IMR-90 (cell line): ENCODE measurements around the gene GXYLT1. TPM values are rescaled to one million over a fixed set of nuclear protein-coding genes. Genes with fewer than 3 reads are reported as not detected.

Experiments
- ATAC-seq: fragments of 200-7000 bp; cut with Tn5 transposase; 2 replicates; pipeline ENCODE4 v1.9.1; 2020; ENCODE audit warnings: low read depth, mild to moderate bottlenecking, moderate library complexity
- BruUV-seq: library from RNA; stranded (reverse); fragments of 400-500 nt; replicated peaks from 2 replicates; lab custom pipeline; 2021; lab: Mats Ljungman, UMichigan
- CTCF ChIA-PET: fragments of 300-600 bp; formaldehyde crosslinking; extraction: SDS; loops from one replicate; lab custom pipeline; 2021; ENCODE audit warnings: antibody characterized with exemption; lab: Yijun Ruan, JAX
- POLR2A ChIA-PET: fragments of 300-600 bp; sonication (Branson Sonifier 250); formaldehyde crosslinking; loops from one replicate; lab custom pipeline; 2022; ENCODE audit warnings: antibody characterized with exemption; ENCODE audit not compliant: unreplicated experiment; lab: Charles Lee
- DNase-seq: peaks from one replicate; pipeline ENCODE4 v3.0.0; 2013
- H2AFZ ChIP-seq: replicated peaks from 2 replicates; pipeline ENCODE3; 2013; ENCODE audit warnings: low read length, mild to moderate bottlenecking; ENCODE audit not compliant: poor library complexity
- H2AK5ac ChIP-seq: 2 replicates; pipeline ENCODE4 v1.6.1; 2013; ENCODE audit warnings: low read depth, low read length, inconsistent platforms
- H2AK9ac ChIP-seq: replicated peaks from 2 replicates; pipeline ENCODE3; 2013; ENCODE audit warnings: mild to moderate bottlenecking, low read depth, low read length, moderate library complexity; ENCODE audit not compliant: poor library complexity
- H2BK120ac ChIP-seq: 2 replicates; pipeline ENCODE4 v1.6.1; 2013; ENCODE audit warnings: low read depth, low read length, inconsistent platforms
- H2BK15ac ChIP-seq: 3 replicates; pipeline ENCODE4 v1.6.1; 2013; ENCODE audit warnings: low read depth, low read length, inconsistent platforms
- H2BK20ac ChIP-seq: 2 replicates; pipeline ENCODE4 v1.6.1; 2013; ENCODE audit warnings: low read depth, mild to moderate bottlenecking, inconsistent platforms, low read length, moderate library complexity
- H2BK5ac ChIP-seq: 2 replicates; pipeline ENCODE4 v1.6.1; 2013; ENCODE audit warnings: mild to moderate bottlenecking, low read depth, low read length, inconsistent platforms; ENCODE audit not compliant: poor library complexity, severe bottlenecking
- H3K14ac ChIP-seq: replicated peaks from 2 replicates; pipeline ENCODE4 v1.6.1; 2013; ENCODE audit warnings: low read depth, low read length, inconsistent platforms
- H3K18ac ChIP-seq: 2 replicates; pipeline ENCODE4 v1.6.1; 2013; ENCODE audit warnings: low read depth, low read length, control low read depth
- H3K23ac ChIP-seq: 2 replicates; pipeline ENCODE4 v1.6.1; 2013; ENCODE audit warnings: low read depth, low read length, inconsistent platforms
- H3K27ac ChIP-seq: 2 replicates; pipeline ENCODE4 v1.5.1; 2013; ENCODE audit warnings: mild to moderate bottlenecking, control low read depth, low read length; ENCODE audit not compliant: insufficient read depth
- H3K27me3 ChIP-seq: 2 replicates; pipeline ENCODE4 v1.6.1; 2013; ENCODE audit warnings: low read length; ENCODE audit not compliant: control insufficient read depth, insufficient read depth
- H3K36me3 ChIP-seq: 2 replicates; pipeline ENCODE4 v1.6.1; 2013; ENCODE audit warnings: low read length, mixed read lengths; ENCODE audit not compliant: control insufficient read depth, insufficient read depth
- H3K4ac ChIP-seq: 2 replicates; pipeline ENCODE4 v1.6.1; 2013; ENCODE audit warnings: low read depth, low read length, inconsistent platforms
- H3K4me1 ChIP-seq: 2 replicates; pipeline ENCODE4 v1.6.1; 2013; ENCODE audit warnings: low read length, mixed read lengths; ENCODE audit not compliant: control insufficient read depth, insufficient read depth
- H3K4me2 ChIP-seq: 2 replicates; pipeline ENCODE4 v1.6.1; 2013; ENCODE audit warnings: low read depth, mild to moderate bottlenecking, control low read depth, low read length, moderate library complexity
- H3K4me3 ChIP-seq: 2 replicates; pipeline ENCODE4 v1.5.1; 2013; ENCODE audit warnings: low read depth, mild to moderate bottlenecking, control low read depth, low read length, moderate library complexity; ENCODE audit not compliant: insufficient read depth
- H3K56ac ChIP-seq: 2 replicates; pipeline ENCODE4 v1.6.1; 2013; ENCODE audit warnings: low read length, inconsistent platforms; ENCODE audit not compliant: insufficient read depth; ENCODE audit errors: extremely low read depth
- H3K79me1 ChIP-seq, 2 experiments: 2 replicates each; pipeline ENCODE4 v1.6.1; 2013; ENCODE audit warnings: low read length in 2 of 2, inconsistent platforms in 1 of 2, low read depth in 1 of 2
- H3K9ac ChIP-seq: 2 replicates; pipeline ENCODE4 v1.6.1; 2013; ENCODE audit warnings: low read depth, low read length, control low read depth
- H3K9me1 ChIP-seq: 2 replicates; pipeline ENCODE4 v1.6.1; 2013; ENCODE audit warnings: low read length, inconsistent platforms; ENCODE audit not compliant: insufficient read depth
- H3K9me3 ChIP-seq: 2 replicates; pipeline ENCODE4 v1.6.1; 2013; ENCODE audit warnings: low read length; ENCODE audit not compliant: control insufficient read depth, insufficient read depth
- H4K20me1 ChIP-seq: 2 replicates; pipeline ENCODE4 v1.6.1; 2013; ENCODE audit warnings: low read length, inconsistent platforms; ENCODE audit not compliant: insufficient read depth
- H4K5ac ChIP-seq: 2 replicates; pipeline ENCODE4 v1.6.1; 2013; ENCODE audit warnings: mild to moderate bottlenecking, low read depth, low read length, control low read depth
- H4K8ac ChIP-seq, 2 experiments: 2 replicates each; pipeline ENCODE4 v1.6.1; 2013; ENCODE audit warnings: low read depth in 2 of 2, low read length in 2 of 2, control low read depth in 1 of 2, inconsistent platforms in 1 of 2
- H4K91ac ChIP-seq: 2 replicates; pipeline ENCODE4 v1.6.1; 2013; ENCODE audit warnings: low read depth, low read length, inconsistent platforms; ENCODE audit not compliant: insufficient read depth
- BHLHE40 ChIP-seq: fragments of 150-350 bp; IDR thresholded peaks from 2 replicates; pipeline ENCODE4 v1.6.1; 2016; ENCODE audit warnings: mild to moderate bottlenecking, low read depth, low read length
- CEBPB ChIP-seq: IDR thresholded peaks from 2 replicates; pipeline ENCODE4 v1.6.1; 2012; ENCODE audit warnings: low read depth, low read length, improper control_type of control experiment
- CHD1 ChIP-seq: IDR thresholded peaks from 2 replicates; pipeline ENCODE4 v1.6.1; 2012; ENCODE audit warnings: low read depth, low read length, improper control_type of control experiment
- ELK1 ChIP-seq: fragments of 150-350 bp; IDR thresholded peaks from 2 replicates; pipeline ENCODE4 v1.6.1; 2016; ENCODE audit warnings: low read depth, mild to moderate bottlenecking, low read length, moderate library complexity, borderline replicate concordance
- FOS ChIP-seq: fragments of 150-350 bp; IDR thresholded peaks from 2 replicates; pipeline ENCODE4 v1.6.1; 2016; ENCODE audit warnings: low read depth, low read length
- MAFK ChIP-seq: IDR thresholded peaks from 2 replicates; pipeline ENCODE4 v1.6.1; 2012; ENCODE audit warnings: low read depth, low read length, improper control_type of control experiment
- MAZ ChIP-seq: IDR thresholded peaks from 2 replicates; pipeline ENCODE4 v1.6.1; 2012; ENCODE audit warnings: low read depth, mild to moderate bottlenecking, low read length, improper control_type of control experiment, moderate library complexity, borderline replicate concordance
- MXI1 ChIP-seq: IDR thresholded peaks from 2 replicates; pipeline ENCODE4 v1.6.1; 2012; ENCODE audit warnings: low read depth, mild to moderate bottlenecking, low read length, moderate library complexity, borderline replicate concordance
- NFE2L2 ChIP-seq: fragments of 150-350 bp; IDR thresholded peaks from 2 replicates; pipeline ENCODE4 v1.6.1; 2016; ENCODE audit warnings: low read depth, mild to moderate bottlenecking, low read length
- POLR2A ChIP-seq: IDR thresholded peaks from 2 replicates; pipeline ENCODE4 v1.6.1; 2012; ENCODE audit warnings: mild to moderate bottlenecking, low read depth, low read length
- RAD21 ChIP-seq: IDR thresholded peaks from 2 replicates; pipeline ENCODE4 v1.6.1; 2012; ENCODE audit warnings: low read length, improper control_type of control experiment
- RCOR1 ChIP-seq: IDR thresholded peaks from 2 replicates; pipeline ENCODE4 v1.6.1; 2012; ENCODE audit warnings: mild to moderate bottlenecking, low read length, improper control_type of control experiment; ENCODE audit not compliant: insufficient replicate concordance
- RFX5 ChIP-seq: IDR thresholded peaks from 2 replicates; pipeline ENCODE4 v1.8.0; 2012; ENCODE audit warnings: low read depth, mild to moderate bottlenecking, low read length, moderate library complexity
- SMC3 ChIP-seq: fragments of 150-350 bp; IDR thresholded peaks from 2 replicates; pipeline ENCODE4 v1.6.1; 2016; ENCODE audit warnings: low read depth, mild to moderate bottlenecking, antibody characterized with exemption, low read length, moderate library complexity
- WGBS, 2 experiments: methylation state at CpG; one replicate each; pipeline versions ENCODE4 v1.1.5 to v1.1.7; 2013; ENCODE audit warnings: missing lambda C conversion rate in 2 of 2; ENCODE audit not compliant: insufficient read length in 1 of 2; ENCODE audit errors: extremely low coverage in 2 of 2; 5-methylcytosine and 5-hydroxymethylcytosine counted together
- dilution Hi-C: fragments of 300-500 bp; cut with HindIII; formaldehyde crosslinking; loops from one replicate; pipeline ENCODE4 v1.14.3; 2018; ENCODE audit warnings: low sequenced_read_pairs; ENCODE audit not compliant: unreplicated experiment
- in situ Hi-C: fragments of 300-500 bp; cut with MboI; formaldehyde crosslinking; loops from 3 replicates; pipeline ENCODE4 v1.14.3; 2019; ENCODE audit warnings: low sequenced_read_pairs, inconsistent platforms, mixed read lengths
- intact Hi-C: fragments of 100-400 bp; cut with micrococcal nuclease; formaldehyde crosslinking; loops from 2 replicates; pipeline ENCODE4 v1.10.0; 2022
- polyA plus RNA-seq, 3 experiments: library from polyadenylated mRNA; depleted of rRNA; stranded (reverse); fragments of >200 nt; gene quantifications; 2 replicates each; pipeline ENCODE4 v1.2.3, GENCODE V29; 2012; ENCODE audit warnings: low replicate concordance in 1 of 3
- total RNA-seq: library from RNA; depleted of rRNA; stranded (reverse); fragments of >200 nt; gene quantifications from 2 replicates; pipeline ENCODE4 v1.2.3, GENCODE V29; 2012
- TF ChIP-seq, protein P1 (sequence below): conservative IDR thresholded peaks from 2 replicates; pipeline ENCODE4 v1.5.1; 2012; ENCODE audit warnings: mild to moderate bottlenecking, low read depth, low read length, improper control_type of control experiment
- TF ChIP-seq, protein P2 (sequence below): fragments of 150-350 bp; IDR thresholded peaks from 2 replicates; pipeline ENCODE4 v1.6.1; 2017; ENCODE audit warnings: mild to moderate bottlenecking, antibody characterized with exemption, low read length, low read depth

The GXYLT1 gene
- total and polyA plus RNA-seq, 2 of the 4 experiments (the other 2 are of a cell fraction), result 8.5 to 8.6 TPM

DNA sequence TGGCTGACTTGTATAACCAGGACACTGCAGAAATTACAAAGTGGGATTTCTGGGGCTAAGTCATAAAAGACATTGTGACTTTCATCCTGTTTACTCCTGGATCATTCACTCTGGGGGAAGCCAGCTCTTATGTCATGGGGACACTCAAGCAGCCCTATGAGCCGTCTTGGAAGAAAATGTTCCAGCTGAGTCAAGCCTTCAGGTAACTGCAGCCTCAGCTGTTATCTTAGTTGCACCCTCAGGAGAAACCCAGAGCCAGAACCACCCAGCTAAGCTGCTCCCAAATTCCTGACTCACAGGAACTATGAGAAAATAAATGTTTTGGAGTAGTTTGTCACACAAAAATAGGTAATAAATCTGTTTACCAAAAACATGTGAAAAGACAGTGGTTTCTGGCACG, 43.1 kb upstream of the GXYLT1 start:
- no peak overlapping the region for H2BK20ac ChIP-seq
- H4K20me1 ChIP-seq, result no peaks in the 10 kb centered on the region
- in situ Hi-C loops (no loop called here), dilution Hi-C loops (no loop called here), intact Hi-C loops (no loop called here)
- H2AFZ ChIP-seq, result no peak overlapping the region
- no peak overlapping the region for H3K27ac ChIP-seq
- H3K27me3 ChIP-seq, result no peaks in the 10 kb centered on the region
- no peak overlapping the region for H3K4me3 ChIP-seq
- peaks cover 6% of the 10 kb centered on the region; the same call in 1 of the 2 replicates for H3K9me1 ChIP-seq
- no peak overlapping the region for H2BK5ac ChIP-seq
- no peak overlapping the region for H4K91ac ChIP-seq
- H3K36me3 ChIP-seq, result peaks cover 6% of the 10 kb centered on the region
- no peaks in the 10 kb centered on the region for H3K4me1 ChIP-seq
- no peak overlapping the region for H2AK9ac ChIP-seq
- DNase-seq (no peak), ATAC-seq (no peak)
- H2BK120ac ChIP-seq, result no peak overlapping the region
- no peak overlapping the region for H3K56ac ChIP-seq
- no peak overlapping the region for H3K23ac ChIP-seq
- H3K4ac ChIP-seq, result no peak overlapping the region
- peaks cover 9 to 31% of the 10 kb centered on the region in 2 experiments for H3K79me1 ChIP-seq
- no peaks in the 10 kb centered on the region for H3K9me3 ChIP-seq
- H3K9ac ChIP-seq, result no peak overlapping the region
- H3K18ac ChIP-seq, result no peak overlapping the region
- TF ChIP-seq MAZ (no peak), MAFK (no peak), FOS (no peak), ELK1 (no peak), MXI1 (no peak), NFE2L2 (no peak), CHD1 (no peak), SMC3 (no peak), RAD21 (no peak), CEBPB (no peak), BHLHE40 (no peak), RCOR1 (no peak), RFX5 (no peak), POLR2A (no peak)
- TF ChIP-seq, protein P1, sequence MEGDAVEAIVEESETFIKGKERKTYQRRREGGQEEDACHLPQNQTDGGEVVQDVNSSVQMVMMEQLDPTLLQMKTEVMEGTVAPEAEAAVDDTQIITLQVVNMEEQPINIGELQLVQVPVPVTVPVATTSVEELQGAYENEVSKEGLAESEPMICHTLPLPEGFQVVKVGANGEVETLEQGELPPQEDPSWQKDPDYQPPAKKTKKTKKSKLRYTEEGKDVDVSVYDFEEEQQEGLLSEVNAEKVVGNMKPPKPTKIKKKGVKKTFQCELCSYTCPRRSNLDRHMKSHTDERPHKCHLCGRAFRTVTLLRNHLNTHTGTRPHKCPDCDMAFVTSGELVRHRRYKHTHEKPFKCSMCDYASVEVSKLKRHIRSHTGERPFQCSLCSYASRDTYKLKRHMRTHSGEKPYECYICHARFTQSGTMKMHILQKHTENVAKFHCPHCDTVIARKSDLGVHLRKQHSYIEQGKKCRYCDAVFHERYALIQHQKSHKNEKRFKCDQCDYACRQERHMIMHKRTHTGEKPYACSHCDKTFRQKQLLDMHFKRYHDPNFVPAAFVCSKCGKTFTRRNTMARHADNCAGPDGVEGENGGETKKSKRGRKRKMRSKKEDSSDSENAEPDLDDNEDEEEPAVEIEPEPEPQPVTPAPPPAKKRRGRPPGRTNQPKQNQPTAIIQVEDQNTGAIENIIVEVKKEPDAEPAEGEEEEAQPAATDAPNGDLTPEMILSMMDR, result no peak
- TF ChIP-seq, protein P2, sequence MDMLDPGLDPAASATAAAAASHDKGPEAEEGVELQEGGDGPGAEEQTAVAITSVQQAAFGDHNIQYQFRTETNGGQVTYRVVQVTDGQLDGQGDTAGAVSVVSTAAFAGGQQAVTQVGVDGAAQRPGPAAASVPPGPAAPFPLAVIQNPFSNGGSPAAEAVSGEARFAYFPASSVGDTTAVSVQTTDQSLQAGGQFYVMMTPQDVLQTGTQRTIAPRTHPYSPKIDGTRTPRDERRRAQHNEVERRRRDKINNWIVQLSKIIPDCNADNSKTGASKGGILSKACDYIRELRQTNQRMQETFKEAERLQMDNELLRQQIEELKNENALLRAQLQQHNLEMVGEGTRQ, result no peak
- no peak overlapping the region for H2AK5ac ChIP-seq
- H2BK15ac ChIP-seq, result no peak overlapping the region
- no TSS peak for BruUV-seq
- H4K5ac ChIP-seq, result no peak overlapping the region
- no CpG with 5 or more reads among the region's 2 CpGs for WGBS, 2 experiments
- no peak overlapping the region for H4K8ac ChIP-seq
- no peak overlapping the region for H3K4me2 ChIP-seq
- no peak overlapping the region for H3K14ac ChIP-seq
- CTCF ChIA-PET, result no interaction called here
- POLR2A ChIA-PET, result interaction anchor here (0.5 kb wide), 1 partner anchor 22 kb away, joined by 10 read pairs; no protein-coding TSS in a partner anchor
